Mesendoderm (in vitro differentiated cells): Measurements from ENCODE around the gene ADORA2A.

ENCODE experiments used
- DNase-seq: peaks from one replicate; pipeline ENCODE4 v3.0.0; 2013
- H2AK5ac ChIP-seq: 2 replicates; pipeline ENCODE4 v1.6.1; 2013; ENCODE audit warnings: low read length, inconsistent platforms
- H2BK120ac ChIP-seq: 2 replicates; pipeline ENCODE4 v1.6.1; 2013; ENCODE audit warnings: low read depth, mild to moderate bottlenecking, low read length, moderate library complexity, mixed read lengths
- H2BK15ac ChIP-seq: replicated peaks from 2 replicates; pipeline ENCODE4 v1.6.1; 2013; ENCODE audit warnings: low read depth, mild to moderate bottlenecking, moderate library complexity
- H2BK5ac ChIP-seq: 2 replicates; pipeline ENCODE4 v1.6.1; 2013; ENCODE audit warnings: low read length, inconsistent platforms
- H3K18ac ChIP-seq: 2 replicates; pipeline ENCODE4 v1.6.1; 2013; ENCODE audit warnings: mild to moderate bottlenecking, low read length, mixed read lengths
- H3K23ac ChIP-seq: one replicate; pipeline ENCODE4 v1.6.1; 2013; ENCODE audit warnings: low read length
- H3K27ac ChIP-seq: 2 replicates; pipeline ENCODE4 v1.5.1; 2013; ENCODE audit warnings: low read depth, mild to moderate bottlenecking, inconsistent platforms, low read length, moderate library complexity
- H3K27me3 ChIP-seq: 2 replicates; pipeline ENCODE4 v1.6.1; 2013; ENCODE audit warnings: low read length, control low read depth, mild to moderate bottlenecking, inconsistent platforms; ENCODE audit not compliant: insufficient read depth, poor library complexity
- H3K36me3 ChIP-seq: 2 replicates; pipeline ENCODE4 v1.6.1; 2013; ENCODE audit warnings: low read length, inconsistent platforms; ENCODE audit not compliant: control insufficient read depth, insufficient read depth
- H3K4ac ChIP-seq: one replicate; pipeline ENCODE4 v1.6.1; 2013; ENCODE audit warnings: low read depth, mild to moderate bottlenecking, low read length, moderate library complexity
- H3K4me1 ChIP-seq: 2 replicates; pipeline ENCODE4 v1.6.1; 2013; ENCODE audit warnings: low read depth, low read length, inconsistent platforms; ENCODE audit not compliant: control insufficient read depth
- H3K4me2 ChIP-seq: 2 replicates; pipeline ENCODE4 v1.6.1; 2013; ENCODE audit warnings: low read length
- H3K4me3 ChIP-seq: 2 replicates; pipeline ENCODE4 v1.5.1; 2013; ENCODE audit warnings: mild to moderate bottlenecking, low read length
- H3K56ac ChIP-seq: one replicate; pipeline ENCODE4 v1.6.1; 2013; ENCODE audit warnings: low read length
- H3K79me1 ChIP-seq: 2 replicates; pipeline ENCODE4 v1.6.1; 2013; ENCODE audit warnings: low read length, inconsistent platforms
- H3K79me2 ChIP-seq: 2 replicates; pipeline ENCODE4 v1.6.1; 2013; ENCODE audit warnings: mild to moderate bottlenecking, low read length; ENCODE audit not compliant: control insufficient read depth, insufficient read depth
- H3K9ac ChIP-seq: 2 replicates; pipeline ENCODE4 v1.6.1; 2013; ENCODE audit warnings: low read length, inconsistent platforms
- H4K5ac ChIP-seq: one replicate; pipeline ENCODE4 v1.6.1; 2013; ENCODE audit warnings: low read length
- H4K8ac ChIP-seq: one replicate; pipeline ENCODE4 v1.6.1; 2013; ENCODE audit warnings: low read depth, mild to moderate bottlenecking, control low read depth, low read length, moderate library complexity
- WGBS: extraction: QIAGEN DNeasy Blood & Tissue Kit; methylation state at CpG from one replicate; pipeline ENCODE4 v1.1.7; 2013; ENCODE audit warnings: low lambda C conversion rate, missing lambda C conversion rate; ENCODE audit not compliant: insufficient coverage; ENCODE audit errors: extremely low coverage; 5-methylcytosine and 5-hydroxymethylcytosine counted together

Gene ADORA2A

DNA sequence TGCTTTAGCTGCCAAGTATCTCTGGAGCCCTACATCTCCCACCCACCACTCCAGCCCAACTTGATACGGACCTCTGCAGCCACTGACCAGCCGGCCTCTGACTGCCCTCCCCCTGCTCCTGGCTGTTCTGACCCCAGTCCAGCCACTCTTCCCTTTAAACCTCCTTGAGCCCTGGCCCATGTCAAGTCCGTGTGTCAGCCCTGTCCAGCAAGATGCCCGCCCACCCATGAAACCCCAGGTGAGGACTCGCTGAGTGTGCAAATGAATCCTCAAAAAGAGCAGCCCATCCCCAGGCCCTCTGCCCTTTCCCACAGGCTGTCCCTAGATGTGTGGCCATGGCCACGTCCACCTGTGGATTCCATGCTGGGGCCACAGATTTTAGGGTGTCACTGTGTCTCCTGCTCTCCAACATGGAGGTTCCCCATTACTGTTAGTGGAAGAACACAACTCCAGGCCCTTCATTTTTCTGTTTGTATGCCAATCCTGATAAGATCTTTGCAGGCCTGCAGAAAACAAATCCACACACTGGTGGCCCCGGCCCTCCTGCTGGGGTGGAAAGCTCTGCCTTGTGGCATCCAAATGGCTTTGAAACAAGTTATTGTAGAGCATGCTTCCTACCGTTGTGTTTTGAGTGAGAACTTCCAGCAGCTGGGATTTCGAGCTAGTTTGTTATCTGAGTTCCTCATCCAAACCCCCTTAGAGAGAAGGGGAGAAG is 22.7 kb upstream of the ADORA2A start:
- H3K27ac ChIP-seq: no peak overlapping the region
- H4K5ac ChIP-seq: no peak overlapping the region
- no peaks in the 10 kb centered on the region for H3K79me2 ChIP-seq
- no peak overlapping the region for H2BK15ac ChIP-seq
- H2AK5ac ChIP-seq: no peak overlapping the region
- H4K8ac ChIP-seq: no peak overlapping the region
- no peaks in the 10 kb centered on the region for H3K36me3 ChIP-seq
- no CpG with 5 or more reads among the region's 9 CpGs for WGBS
- no peak overlapping the region for H3K4ac ChIP-seq
- peaks cover 2% of the 10 kb centered on the region for H3K4me1 ChIP-seq
- no peaks in the 10 kb centered on the region for H3K27me3 ChIP-seq
- H3K4me3 ChIP-seq: no peak overlapping the region
- no peak overlapping the region for H3K18ac ChIP-seq
- no peak overlapping the region for H2BK120ac ChIP-seq
- no peak overlapping the region for H3K23ac ChIP-seq
- peaks cover 4% of the 10 kb centered on the region for H3K79me1 ChIP-seq
- H2BK5ac ChIP-seq: no peak overlapping the region
- H3K4me2 ChIP-seq: no peak overlapping the region
- no peak overlapping the region for H3K9ac ChIP-seq
- H3K56ac ChIP-seq: no peak overlapping the region
- DNase-seq: no peak

DNA sequence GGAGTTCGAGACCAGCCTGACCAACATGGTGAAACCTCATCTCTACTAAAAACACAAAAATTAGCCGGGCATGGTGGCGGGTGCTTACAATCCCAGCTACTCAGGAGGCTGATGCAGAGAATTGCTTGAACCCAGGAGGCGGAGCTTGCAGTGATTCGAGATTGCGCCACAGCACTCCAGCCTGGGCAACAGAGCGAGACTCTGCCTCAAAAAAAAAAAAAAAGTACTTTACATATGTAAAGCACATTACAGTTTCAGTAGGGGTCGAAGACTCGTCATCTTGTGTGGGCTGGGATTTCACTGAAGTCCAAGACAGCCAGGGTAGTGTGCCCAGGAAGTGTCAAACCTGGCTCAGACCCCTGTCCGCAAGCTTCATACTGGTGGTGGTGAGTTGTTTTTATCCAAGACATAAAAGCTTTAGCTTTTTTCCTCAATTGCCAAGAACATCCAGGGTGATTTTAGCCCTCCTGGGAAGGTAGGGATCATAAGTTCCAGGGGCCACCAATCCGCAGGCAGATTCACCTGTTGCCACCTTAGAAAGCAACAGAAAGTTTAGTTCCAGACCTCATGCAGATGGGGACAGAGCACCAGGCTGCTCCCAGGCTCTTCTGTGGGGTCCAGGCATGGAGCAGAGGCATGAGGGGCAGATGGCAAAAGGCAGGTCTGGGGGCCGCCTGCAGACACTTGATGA is 21.6 kb upstream of the ADORA2A start:
- Histone ChIP-seq H3K79me2 (no peaks in the 10 kb centered on the region), H3K4me2 (no peak overlapping the region), H2AK5ac (no peak overlapping the region), H4K8ac (no peak overlapping the region), H2BK15ac (no peak overlapping the region), H3K79me1 (peaks cover 4% of the 10 kb centered on the region), H3K9ac (no peak overlapping the region), H3K18ac (no peak overlapping the region), H3K4ac (no peak overlapping the region), H3K36me3 (no peaks in the 10 kb centered on the region), H3K27me3 (no peaks in the 10 kb centered on the region), H3K4me1 (peaks cover 2% of the 10 kb centered on the region), H3K23ac (no peak overlapping the region), H3K27ac (no peak overlapping the region), H3K4me3 (no peak overlapping the region), H2BK120ac (no peak overlapping the region), H4K5ac (no peak overlapping the region), H3K56ac (no peak overlapping the region), H2BK5ac (no peak overlapping the region)
- WGBS: no CpG with 5 or more reads among the region's 12 CpGs
- DNase-seq: no peak

DNA sequence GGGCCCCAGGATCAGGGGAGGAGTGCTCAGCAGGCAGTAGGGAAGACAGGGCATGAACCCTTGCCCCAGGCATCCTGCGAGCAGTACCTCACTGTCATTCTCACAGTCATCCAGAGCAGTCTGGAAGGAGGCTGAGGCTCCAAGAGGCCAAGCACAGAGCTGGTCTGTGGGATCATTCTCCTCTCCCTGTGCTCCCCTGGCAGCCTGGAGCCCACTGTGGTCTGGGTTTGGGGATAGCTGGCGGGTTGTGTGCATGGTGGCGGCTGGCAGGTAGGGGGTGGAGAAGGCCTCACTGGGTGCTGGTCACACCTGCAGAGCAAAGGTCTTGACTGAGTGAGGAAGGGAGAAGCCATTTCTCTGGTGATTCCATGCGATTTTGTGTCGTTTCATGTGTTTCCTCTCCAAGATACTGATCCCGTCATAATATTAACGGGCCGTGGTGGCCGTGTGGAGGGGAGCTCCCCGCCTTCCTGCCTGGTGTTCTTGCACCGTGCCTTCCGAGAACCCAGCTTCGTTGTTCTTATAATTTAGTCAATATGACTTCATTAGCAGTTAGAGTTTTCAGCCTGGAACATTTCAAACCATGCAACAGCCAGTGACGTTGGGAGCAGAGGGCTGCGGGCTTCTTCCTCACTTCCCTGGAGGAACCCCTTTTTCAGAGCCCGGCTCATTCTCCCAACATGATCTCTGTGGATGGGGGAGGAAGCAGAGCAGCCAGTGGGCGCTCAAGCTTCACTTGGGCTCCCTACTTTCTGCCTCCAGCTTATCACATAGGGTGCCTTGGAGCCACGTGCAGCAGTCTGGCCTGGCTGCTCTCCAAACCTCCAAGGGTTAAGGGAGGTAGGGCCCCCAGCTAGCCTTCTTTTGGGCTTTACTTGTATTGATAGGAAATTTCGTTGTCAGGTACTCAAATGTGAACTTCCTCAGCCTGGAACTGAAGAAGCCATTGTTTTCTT is 20.8 kb upstream of the ADORA2A start:
- Histone ChIP-seq H3K56ac (peak overlapping the region; percentile 34), H2AK5ac (no peak overlapping the region), H3K79me1 (peaks cover 4% of the 10 kb centered on the region), H3K4me3 (no peak overlapping the region), H3K27me3 (no peaks in the 10 kb centered on the region), H4K5ac (no peak overlapping the region), H3K9ac (no peak overlapping the region), H3K18ac (no peak overlapping the region), H2BK120ac (no peak overlapping the region), H4K8ac (no peak overlapping the region), H3K79me2 (no peaks in the 10 kb centered on the region), H3K4ac (no peak overlapping the region), H3K27ac (no peak overlapping the region), H3K4me2 (no peak overlapping the region), H2BK5ac (no peak overlapping the region), H3K4me1 (peaks cover 2% of the 10 kb centered on the region), H2BK15ac (no peak overlapping the region), H3K23ac (no peak overlapping the region), H3K36me3 (peaks cover under 1% of the 10 kb centered on the region)
- no peak for DNase-seq
- no CpG with 5 or more reads among the region's 19 CpGs for WGBS

DNA sequence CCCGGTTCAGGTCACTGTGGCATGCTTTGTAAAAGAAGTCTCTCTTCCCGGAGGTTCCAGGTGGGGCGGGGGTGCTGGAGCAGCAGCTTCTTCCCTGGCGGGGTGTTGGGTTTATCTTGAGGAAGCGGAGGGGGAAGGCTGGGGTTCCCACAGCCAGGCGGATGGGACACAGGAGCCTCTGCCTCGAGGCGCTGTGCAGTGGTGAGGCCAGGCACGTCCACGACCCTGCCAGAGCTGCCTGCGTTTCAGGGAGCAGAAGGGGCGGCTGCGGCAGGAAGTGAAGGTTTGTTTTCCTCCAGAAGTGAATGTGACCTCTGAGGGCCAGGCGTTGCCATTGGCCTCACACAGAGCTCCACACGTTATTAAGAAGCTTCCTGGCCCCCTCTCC is 20.1 kb upstream of the ADORA2A start:
- Histone ChIP-seq H3K9ac (no peak overlapping the region), H3K23ac (no peak overlapping the region), H3K56ac (peak overlapping the region; percentile 6), H4K8ac (no peak overlapping the region), H3K4me3 (no peak overlapping the region), H3K79me2 (no peaks in the 10 kb centered on the region), H3K27me3 (no peaks in the 10 kb centered on the region), H3K4ac (no peak overlapping the region), H3K4me1 (peaks cover 2% of the 10 kb centered on the region), H2BK5ac (no peak overlapping the region), H3K27ac (no peak overlapping the region), H2BK120ac (no peak overlapping the region), H2AK5ac (no peak overlapping the region), H3K4me2 (no peak overlapping the region), H3K18ac (no peak overlapping the region), H2BK15ac (no peak overlapping the region), H4K5ac (no peak overlapping the region), H3K79me1 (peaks cover 4% of the 10 kb centered on the region), H3K36me3 (peaks cover 3% of the 10 kb centered on the region)
- no CpG with 5 or more reads among the region's 15 CpGs for WGBS
- no peak for DNase-seq

DNA sequence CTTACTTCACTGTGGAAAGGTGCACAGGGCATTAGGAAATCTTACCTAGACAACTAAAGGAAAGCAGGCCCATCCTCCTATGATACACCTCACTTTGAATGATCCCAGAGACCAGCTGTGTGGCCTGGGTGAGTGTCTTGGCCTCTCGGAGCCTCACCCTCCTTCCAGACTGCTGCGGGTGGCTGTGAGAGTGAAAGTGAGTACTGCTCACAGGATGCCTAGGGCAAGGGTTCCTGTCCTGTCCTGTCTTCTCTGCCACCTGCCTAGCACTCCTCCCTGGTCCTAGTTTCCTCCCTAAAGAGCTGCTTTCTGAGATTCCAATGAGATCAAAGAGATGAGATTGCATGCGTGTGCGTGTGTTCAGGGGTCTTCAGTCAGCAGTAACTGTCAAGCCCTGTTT is 19.5 kb upstream of the ADORA2A start:
- Histone ChIP-seq H3K4ac (no peak overlapping the region), H3K23ac (no peak overlapping the region), H3K79me1 (peaks cover 4% of the 10 kb centered on the region), H3K56ac (no peak overlapping the region), H4K5ac (no peak overlapping the region), H3K36me3 (peaks cover 3% of the 10 kb centered on the region), H2BK5ac (no peak overlapping the region), H2BK120ac (no peak overlapping the region), H3K4me1 (peaks cover 2% of the 10 kb centered on the region), H3K27me3 (no peaks in the 10 kb centered on the region), H3K79me2 (no peaks in the 10 kb centered on the region), H3K18ac (no peak overlapping the region), H3K27ac (no peak overlapping the region), H2BK15ac (no peak overlapping the region), H3K4me3 (no peak overlapping the region), H2AK5ac (no peak overlapping the region), H3K9ac (no peak overlapping the region), H3K4me2 (no peak overlapping the region), H4K8ac (no peak overlapping the region)
- no CpG with 5 or more reads among the region's 4 CpGs for WGBS
- DNase-seq: no peak
